ENCODE measurements around the gene UMAD1.

The UMAD1 gene

GRCh38 chr7:7830122-7830878 lies 189.7 kb downstream of the UMAD1 start:
- DNase-seq (ENCODE audit: low spot score): no peak

- no peak for DNase-seq (ENCODE audit: low spot score)
Measured at GRCh38 chr7:7832518-7832917, 192.0 kb downstream of the UMAD1 start.

GRCh38 chr7:7834761-7835160 lies 194.2 kb downstream of the UMAD1 start:
- DNase-seq (ENCODE audit: low spot score): no peak

- no peak for DNase-seq (ENCODE audit: low spot score)
Measured at GRCh38 chr7:7841027-7841426, 200.5 kb downstream of the UMAD1 start.

GRCh38 chr7:7843240-7843639 lies 202.7 kb downstream of the UMAD1 start:
- no peak for DNase-seq (ENCODE audit: low spot score)

- DNase-seq (ENCODE audit: low spot score): no peak
Measured at GRCh38 chr7:7843972-7844371, 203.4 kb downstream of the UMAD1 start.

- DNase-seq (ENCODE audit: low spot score): peak; percentile 8
Measured at GRCh38 chr7:7848246-7848645, 207.7 kb downstream of the UMAD1 start.

GRCh38 chr7:7848892-7849291 lies 208.3 kb downstream of the UMAD1 start:
- no peak for DNase-seq (ENCODE audit: low spot score)

GRCh38 chr7:7850150-7850549 lies 209.6 kb downstream of the UMAD1 start:
- no peak for DNase-seq (ENCODE audit: low spot score)

- no peak for DNase-seq (ENCODE audit: low spot score)
Measured at GRCh38 chr7:7851381-7851780, 210.8 kb downstream of the UMAD1 start.

- DNase-seq (ENCODE audit: low spot score): no peak
Measured at GRCh38 chr7:7851991-7852390, 211.4 kb downstream of the UMAD1 start.

- no peak for DNase-seq (ENCODE audit: low spot score)
Measured at GRCh38 chr7:7857143-7857583, 216.6 kb downstream of the UMAD1 start.

GRCh38 chr7:7858559-7858958 lies 218.0 kb downstream of the UMAD1 start:
- DNase-seq (ENCODE audit: low spot score): no peak

- no peak for DNase-seq (ENCODE audit: low spot score)
Measured at GRCh38 chr7:7859411-7859810, 218.9 kb downstream of the UMAD1 start.

GRCh38 chr7:7861211-7861633 lies 220.7 kb downstream of the UMAD1 start:
- no peak for DNase-seq (ENCODE audit: low spot score)

- DNase-seq (ENCODE audit: low spot score): no peak
Measured at GRCh38 chr7:7862393-7862792, 221.8 kb downstream of the UMAD1 start.

GRCh38 chr7:7867846-7868571 lies 227.5 kb downstream of the UMAD1 start:
- DNase-seq (ENCODE audit: low spot score): no peak

- no peak for DNase-seq (ENCODE audit: low spot score)
Measured at GRCh38 chr7:7868572-7868899, 228.0 kb downstream of the UMAD1 start.

- no peak for DNase-seq (ENCODE audit: low spot score)
Measured at GRCh38 chr7:7869036-7869435, 228.5 kb downstream of the UMAD1 start.

GRCh38 chr7:7869651-7870050 lies 229.1 kb downstream of the UMAD1 start:
- no peak for DNase-seq (ENCODE audit: low spot score)

- no peak for DNase-seq (ENCODE audit: low spot score)
Measured at GRCh38 chr7:7870555-7870954, 230.0 kb downstream of the UMAD1 start.

GRCh38 chr7:7876419-7876818 lies 235.9 kb downstream of the UMAD1 start:
- DNase-seq (ENCODE audit: low spot score): no peak

- no peak for DNase-seq (ENCODE audit: low spot score)
Measured at GRCh38 chr7:7881581-7881980, 241.0 kb downstream of the UMAD1 start.

GRCh38 chr7:7882888-7883287 lies 242.3 kb downstream of the UMAD1 start:
- no peak for DNase-seq (ENCODE audit: low spot score)
